KMS-11 (cell line): ENCODE results near the gene RASSF3.

Experiments used
- H2AFZ ChIP-seq: fragments of 200-600 bp; sonication (generic); 2 replicates; pipeline ENCODE4 v1.6.1; 2016; ENCODE audit warnings: antibody characterized with exemption, mixed run types, low read depth
- H3K27ac ChIP-seq: fragments of 200-600 bp; sonication (generic); 2 replicates; pipeline ENCODE4 v1.6.1; 2016; ENCODE audit warnings: mild to moderate bottlenecking, mixed run types
- H3K27me3 ChIP-seq: fragments of 200-600 bp; sonication (generic); 2 replicates; pipeline ENCODE4 v1.6.1; 2017; ENCODE audit warnings: mild to moderate bottlenecking, low read depth, mixed run types, moderate library complexity; ENCODE audit not compliant: insufficient read depth
- H3K36me3 ChIP-seq: fragments of 200-600 bp; sonication (generic); 2 replicates; pipeline ENCODE4 v1.6.1; 2017; ENCODE audit warnings: mild to moderate bottlenecking, mixed run types; ENCODE audit not compliant: insufficient read depth
- H3K4me1 ChIP-seq: fragments of 200-600 bp; sonication (generic); 2 replicates; pipeline ENCODE4 v1.6.1; 2016; ENCODE audit warnings: mild to moderate bottlenecking, low read depth, mixed run types; ENCODE audit not compliant: poor library complexity, severe bottlenecking
- H3K4me2 ChIP-seq: fragments of 200-600 bp; sonication (generic); 2 replicates; pipeline ENCODE4 v1.7.0; 2016; ENCODE audit warnings: mild to moderate bottlenecking, mixed run types
- H3K4me3 ChIP-seq: fragments of 200-600 bp; sonication (generic); IDR thresholded peaks from 2 replicates; pipeline ENCODE4 v1.6.1; 2017; ENCODE audit warnings: low read depth, low read length, mixed read lengths; ENCODE audit not compliant: insufficient read depth
- H3K79me2 ChIP-seq: fragments of 200-600 bp; sonication (generic); 2 replicates; pipeline ENCODE4 v1.6.1; 2016; ENCODE audit warnings: low read depth, mixed run types; ENCODE audit not compliant: insufficient read depth
- H3K9ac ChIP-seq: fragments of 200-600 bp; sonication (generic); 2 replicates; pipeline ENCODE4 v1.6.1; 2016; ENCODE audit warnings: mild to moderate bottlenecking, mixed run types
- H4K20me1 ChIP-seq: fragments of 200-600 bp; sonication (generic); 2 replicates; pipeline ENCODE4 v1.6.1; 2016; ENCODE audit warnings: mild to moderate bottlenecking, mixed run types; ENCODE audit not compliant: insufficient read depth
- CTCF ChIP-seq: fragments of 200-600 bp; sonication (generic); conservative IDR thresholded peaks from 2 replicates; pipeline ENCODE4 v1.6.1; 2017; ENCODE audit warnings: low read depth, mild to moderate bottlenecking, antibody characterized with exemption, low read length, moderate library complexity, mixed read lengths

The RASSF3 gene

GRCh38 chr12:64585104-64585503 is 25.2 kb upstream of the RASSF3 start:
- no peaks in the 10 kb centered on the region for H4K20me1 ChIP-seq
- H3K9ac ChIP-seq = no peak overlapping the region
- H2AFZ ChIP-seq = no peak overlapping the region
- TF ChIP-seq CTCF = no peak
- H3K27ac ChIP-seq = no peak overlapping the region
- no peaks in the 10 kb centered on the region for H3K36me3 ChIP-seq
- no peak overlapping the region for H3K4me3 ChIP-seq
- H3K79me2 ChIP-seq = no peaks in the 10 kb centered on the region
- no peaks in the 10 kb centered on the region for H3K27me3 ChIP-seq
- no peak overlapping the region for H3K4me2 ChIP-seq
- no peaks in the 10 kb centered on the region for H3K4me1 ChIP-seq

- Histone ChIP-seq H3K27ac (no peak overlapping the region), H3K79me2 (no peaks in the 10 kb centered on the region), H3K4me2 (no peak overlapping the region), H4K20me1 (no peaks in the 10 kb centered on the region), H3K4me3 (no peak overlapping the region), H3K27me3 (no peaks in the 10 kb centered on the region), H2AFZ (no peak overlapping the region), H3K4me1 (no peaks in the 10 kb centered on the region), H3K9ac (no peak overlapping the region), H3K36me3 (no peaks in the 10 kb centered on the region)
- TF ChIP-seq CTCF = no peak
Measured at GRCh38 chr12:64587447-64587846, 22.8 kb upstream of the RASSF3 start.

GRCh38 chr12:64590183-64590582 is 20.1 kb upstream of the RASSF3 start:
- H3K36me3 ChIP-seq = no peaks in the 10 kb centered on the region
- no peak for TF ChIP-seq CTCF

GRCh38 chr12:64595863-64596793 is 14.2 kb upstream of the RASSF3 start:
- Histone ChIP-seq H3K4me2 (no peak overlapping the region), H3K4me1 (no peaks in the 10 kb centered on the region), H3K79me2 (no peaks in the 10 kb centered on the region), H2AFZ (no peak overlapping the region), H3K27me3 (no peaks in the 10 kb centered on the region), H3K36me3 (no peaks in the 10 kb centered on the region), H3K4me3 (no peak overlapping the region), H4K20me1 (no peaks in the 10 kb centered on the region), H3K9ac (no peak overlapping the region), H3K27ac (no peak overlapping the region)
- no peak for TF ChIP-seq CTCF

More at GRCh38 chr12:64590183-64590582, 20.1 kb upstream of the RASSF3 start:
- Histone ChIP-seq H3K9ac (no peak overlapping the region), H3K4me3 (no peak overlapping the region), H3K4me2 (no peak overlapping the region), H3K79me2 (no peaks in the 10 kb centered on the region), H3K27me3 (no peaks in the 10 kb centered on the region), H4K20me1 (no peaks in the 10 kb centered on the region), H3K4me1 (no peaks in the 10 kb centered on the region), H2AFZ (no peak overlapping the region), H3K27ac (no peak overlapping the region)
